ENCODE data around the gene DSC1. TPM values are rescaled to one million over a fixed set of nuclear protein-coding genes. Genes with fewer than 3 reads are reported as not detected.

DSC1 gene
- polyA plus RNA-seq, 1 of the 3 experiments (the other 2 are of a cell fraction) = not detected

DNA sequence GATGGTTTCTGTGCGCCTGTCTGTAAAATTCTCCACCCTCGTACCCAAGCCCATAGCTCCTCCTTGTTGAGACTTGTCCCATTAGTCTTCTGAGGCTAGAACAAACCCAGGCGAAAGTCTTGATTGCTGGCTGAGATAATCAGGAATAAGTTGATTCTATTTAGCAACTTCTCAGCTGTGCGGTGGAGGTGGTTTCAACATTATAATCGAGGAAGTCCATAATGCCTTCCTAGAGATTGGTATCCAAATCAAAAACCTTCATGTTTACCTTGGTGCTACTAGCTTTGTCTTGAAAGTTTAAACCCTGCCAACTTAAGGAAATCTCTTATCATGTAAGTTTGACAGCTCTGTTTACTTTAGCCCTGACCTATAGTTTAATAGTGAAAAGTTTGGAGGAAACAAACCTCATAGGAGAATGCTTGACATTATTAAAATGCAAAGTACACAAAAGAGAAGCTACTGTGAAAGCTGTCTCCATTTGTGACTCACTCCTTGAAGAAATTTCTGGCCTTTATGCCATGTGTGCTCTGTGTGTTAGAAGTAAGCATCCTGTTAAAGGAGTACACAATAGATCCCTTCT lies 36.6 kb upstream of the DSC1 start:
- CTCF ChIA-PET = no interaction called here
- Histone ChIP-seq H3K4me3 (ENCODE audit: low read depth in 2 of 2, low read length in 1 of 2) (no peak overlapping the region), H3K4me2 (no peak overlapping the region), H4K20me1 (ENCODE audit: insufficient read depth) (no peaks in the 10 kb centered on the region), H3K36me3 (replicated peaks in 1 of 2; ENCODE audit: control insufficient read depth in 1 of 2, insufficient read depth in 2 of 2, low read length in 1 of 2) (no peaks in the 10 kb centered on the region), H3K9ac (no peak overlapping the region), H3K9me2 (no peaks in the 10 kb centered on the region), H2AFZ (ENCODE audit: low read depth) (no peak overlapping the region), H3F3A (replicated peaks; ENCODE audit: insufficient read depth) (no peaks in the 10 kb centered on the region), H3K9me3 (no peaks in the 10 kb centered on the region), H3K79me2 (ENCODE audit: insufficient read depth) (no peaks in the 10 kb centered on the region), H3K27ac (ENCODE audit: low read depth in 2 of 2, low read length in 1 of 2) (no peak overlapping the region), H3K4me1 (ENCODE audit: control insufficient read depth in 1 of 2, insufficient read depth in 2 of 2, low read depth in 1 of 2, low read length in 1 of 2) (no peaks in the 10 kb centered on the region), H3K27me3 (ENCODE audit: insufficient read depth) (no peaks in the 10 kb centered on the region)
- POLR2A ChIA-PET = no interaction called here
- WGBS (ENCODE audit: low lambda C conversion rate) = 22% methylated on average over 5 of the region's 5 CpGs
- DNase-seq = no peak
- TF ChIP-seq GABPA (IDR thresholded peaks at IDR 0.05; ENCODE audit: low read depth) (no peak), TEAD4 (IDR thresholded peaks at IDR 0.05; ENCODE audit: borderline replicate concordance, insufficient read depth) (no peak), YY1 (IDR thresholded peaks at IDR 0.05; ENCODE audit: low read depth) (no peak), TAF1 (IDR thresholded peaks at IDR 0.05; ENCODE audit: borderline replicate concordance, low read depth, low read length) (no peak), EP300 (IDR thresholded peaks at IDR 0.05; ENCODE audit: borderline replicate concordance in 1 of 2, low read depth in 1 of 2, low read length in 1 of 2) (no peak), CHD2 (IDR thresholded peaks at IDR 0.05; ENCODE audit: low read length, partially characterized antibody) (no peak), ELF1 (IDR thresholded peaks at IDR 0.05) (no peak), RXRA (IDR thresholded peaks at IDR 0.05; ENCODE audit: borderline replicate concordance, low read depth) (no peak), SIN3A (IDR thresholded peaks at IDR 0.05; ENCODE audit: borderline replicate concordance, low read depth, low read length) (no peak)

DNA sequence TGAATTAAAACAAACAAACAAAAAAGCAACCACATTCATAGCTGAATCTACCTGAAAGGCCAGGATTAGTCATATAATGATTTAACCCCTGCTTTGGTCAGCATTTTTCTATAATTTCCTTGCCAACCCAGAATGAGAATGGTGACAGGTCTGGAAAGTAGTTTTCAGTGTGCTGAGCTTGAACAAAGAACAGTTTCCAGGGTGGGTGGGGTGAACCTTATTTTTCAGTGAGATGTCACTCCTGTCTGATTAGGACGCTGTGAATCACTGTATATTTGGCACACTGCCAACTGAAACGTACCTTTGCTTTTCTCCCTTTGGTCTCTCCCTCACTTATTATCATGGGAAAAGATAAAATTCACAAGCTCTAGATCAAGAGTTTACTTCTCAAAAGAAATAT lies 35.0 kb upstream of the DSC1 start:
- Histone ChIP-seq H3K36me3 (replicated peaks in 1 of 2; ENCODE audit: control insufficient read depth in 1 of 2, insufficient read depth in 2 of 2, low read length in 1 of 2) (no peaks in the 10 kb centered on the region), H3K4me3 (ENCODE audit: low read depth in 2 of 2, low read length in 1 of 2) (no peak overlapping the region), H4K20me1 (ENCODE audit: insufficient read depth) (no peaks in the 10 kb centered on the region), H3K9me3 (no peaks in the 10 kb centered on the region), H3F3A (replicated peaks; ENCODE audit: insufficient read depth) (no peaks in the 10 kb centered on the region), H3K27me3 (ENCODE audit: insufficient read depth) (no peaks in the 10 kb centered on the region), H3K4me2 (no peak overlapping the region), H3K27ac (ENCODE audit: low read depth in 2 of 2, low read length in 1 of 2) (no peak overlapping the region), H3K4me1 (ENCODE audit: control insufficient read depth in 1 of 2, insufficient read depth in 2 of 2, low read depth in 1 of 2, low read length in 1 of 2) (no peaks in the 10 kb centered on the region), H2AFZ (ENCODE audit: low read depth) (no peak overlapping the region), H3K9ac (no peak overlapping the region), H3K9me2 (no peaks in the 10 kb centered on the region), H3K79me2 (ENCODE audit: insufficient read depth) (no peaks in the 10 kb centered on the region)
- TF ChIP-seq POLR2AphosphoS5 (IDR thresholded peaks at IDR 0.05; ENCODE audit: low read depth, low read length) (no peak), TCF12 (IDR thresholded peaks at IDR 0.05) (no peak), EP300 (IDR thresholded peaks at IDR 0.05; ENCODE audit: borderline replicate concordance in 1 of 2, low read depth in 1 of 2, low read length in 1 of 2) (no peak), CHD2 (IDR thresholded peaks at IDR 0.05; ENCODE audit: low read length, partially characterized antibody) (no peak), NFIC (IDR thresholded peaks at IDR 0.05; ENCODE audit: borderline replicate concordance) (no peak), SIN3A (IDR thresholded peaks at IDR 0.05; ENCODE audit: borderline replicate concordance, low read depth, low read length) (no peak), EZH2phosphoT487 (IDR thresholded peaks at IDR 0.05; ENCODE audit: borderline replicate concordance, low read depth) (no peak), YY1 (IDR thresholded peaks at IDR 0.05; ENCODE audit: low read depth) (no peak), RAD21 (IDR thresholded peaks at IDR 0.05; ENCODE audit: low read length) (no peak), GATA2 (CRISPR knock-in tag; IDR thresholded peaks at IDR 0.05) (no peak), FOXM1 (IDR thresholded peaks at IDR 0.05; ENCODE audit: low read depth) (no peak)
- TF ChIP-seq, protein P1, sequence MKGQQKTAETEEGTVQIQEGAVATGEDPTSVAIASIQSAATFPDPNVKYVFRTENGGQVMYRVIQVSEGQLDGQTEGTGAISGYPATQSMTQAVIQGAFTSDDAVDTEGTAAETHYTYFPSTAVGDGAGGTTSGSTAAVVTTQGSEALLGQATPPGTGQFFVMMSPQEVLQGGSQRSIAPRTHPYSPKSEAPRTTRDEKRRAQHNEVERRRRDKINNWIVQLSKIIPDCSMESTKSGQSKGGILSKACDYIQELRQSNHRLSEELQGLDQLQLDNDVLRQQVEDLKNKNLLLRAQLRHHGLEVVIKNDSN (IDR thresholded peaks at IDR 0.05; ENCODE audit: borderline replicate concordance, low read depth) = no peak
- TF ChIP-seq, protein P2, sequence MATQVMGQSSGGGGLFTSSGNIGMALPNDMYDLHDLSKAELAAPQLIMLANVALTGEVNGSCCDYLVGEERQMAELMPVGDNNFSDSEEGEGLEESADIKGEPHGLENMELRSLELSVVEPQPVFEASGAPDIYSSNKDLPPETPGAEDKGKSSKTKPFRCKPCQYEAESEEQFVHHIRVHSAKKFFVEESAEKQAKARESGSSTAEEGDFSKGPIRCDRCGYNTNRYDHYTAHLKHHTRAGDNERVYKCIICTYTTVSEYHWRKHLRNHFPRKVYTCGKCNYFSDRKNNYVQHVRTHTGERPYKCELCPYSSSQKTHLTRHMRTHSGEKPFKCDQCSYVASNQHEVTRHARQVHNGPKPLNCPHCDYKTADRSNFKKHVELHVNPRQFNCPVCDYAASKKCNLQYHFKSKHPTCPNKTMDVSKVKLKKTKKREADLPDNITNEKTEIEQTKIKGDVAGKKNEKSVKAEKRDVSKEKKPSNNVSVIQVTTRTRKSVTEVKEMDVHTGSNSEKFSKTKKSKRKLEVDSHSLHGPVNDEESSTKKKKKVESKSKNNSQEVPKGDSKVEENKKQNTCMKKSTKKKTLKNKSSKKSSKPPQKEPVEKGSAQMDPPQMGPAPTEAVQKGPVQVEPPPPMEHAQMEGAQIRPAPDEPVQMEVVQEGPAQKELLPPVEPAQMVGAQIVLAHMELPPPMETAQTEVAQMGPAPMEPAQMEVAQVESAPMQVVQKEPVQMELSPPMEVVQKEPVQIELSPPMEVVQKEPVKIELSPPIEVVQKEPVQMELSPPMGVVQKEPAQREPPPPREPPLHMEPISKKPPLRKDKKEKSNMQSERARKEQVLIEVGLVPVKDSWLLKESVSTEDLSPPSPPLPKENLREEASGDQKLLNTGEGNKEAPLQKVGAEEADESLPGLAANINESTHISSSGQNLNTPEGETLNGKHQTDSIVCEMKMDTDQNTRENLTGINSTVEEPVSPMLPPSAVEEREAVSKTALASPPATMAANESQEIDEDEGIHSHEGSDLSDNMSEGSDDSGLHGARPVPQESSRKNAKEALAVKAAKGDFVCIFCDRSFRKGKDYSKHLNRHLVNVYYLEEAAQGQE (IDR thresholded peaks at IDR 0.05; ENCODE audit: low read depth, low read length) = no peak
- TF ChIP-seq, protein P3, sequence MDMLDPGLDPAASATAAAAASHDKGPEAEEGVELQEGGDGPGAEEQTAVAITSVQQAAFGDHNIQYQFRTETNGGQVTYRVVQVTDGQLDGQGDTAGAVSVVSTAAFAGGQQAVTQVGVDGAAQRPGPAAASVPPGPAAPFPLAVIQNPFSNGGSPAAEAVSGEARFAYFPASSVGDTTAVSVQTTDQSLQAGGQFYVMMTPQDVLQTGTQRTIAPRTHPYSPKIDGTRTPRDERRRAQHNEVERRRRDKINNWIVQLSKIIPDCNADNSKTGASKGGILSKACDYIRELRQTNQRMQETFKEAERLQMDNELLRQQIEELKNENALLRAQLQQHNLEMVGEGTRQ (IDR thresholded peaks at IDR 0.05; ENCODE audit: borderline replicate concordance, low read depth, low read length) = no peak
- DNase-seq = no peak
- CTCF ChIA-PET = no interaction called here
- POLR2A ChIA-PET = no interaction called here
- WGBS (ENCODE audit: low lambda C conversion rate) = 7% methylated on average over 2 of the region's 2 CpGs
